Ishikawa (cell line): ENCODE results near the gene DONSON.

Source experiments
- CEBPB ChIP-seq: IDR thresholded peaks from 2 replicates; pipeline ENCODE4 v1.6.1; 2012
- CREB1 ChIP-seq: IDR thresholded peaks from 2 replicates; pipeline ENCODE4 v1.6.1; 2012; ENCODE audit warnings: low read depth
- EGR1 ChIP-seq: IDR thresholded peaks from 2 replicates; pipeline ENCODE4 v1.6.1; 2012
- EP300 ChIP-seq: IDR thresholded peaks from 2 replicates; pipeline ENCODE4 v1.6.1; 2012; ENCODE audit warnings: borderline replicate concordance
- FOXM1 ChIP-seq: IDR thresholded peaks from 2 replicates; pipeline ENCODE4 v1.6.1; 2012; ENCODE audit warnings: low read depth, borderline replicate concordance
- MAX ChIP-seq: IDR thresholded peaks from 2 replicates; pipeline ENCODE4 v1.6.1; 2012
- NFIC ChIP-seq: IDR thresholded peaks from 2 replicates; pipeline ENCODE4 v1.6.1; 2012
- RAD21 ChIP-seq: IDR thresholded peaks from 2 replicates; pipeline ENCODE4 v1.6.1; 2012; ENCODE audit warnings: low read depth
- TAF1 ChIP-seq: IDR thresholded peaks from 2 replicates; pipeline ENCODE4 v1.6.1; 2012; ENCODE audit warnings: low read depth, mild to moderate bottlenecking
- TCF12 ChIP-seq: IDR thresholded peaks from 2 replicates; pipeline ENCODE4 v1.6.1; 2012; ENCODE audit warnings: low read depth
- TEAD4 ChIP-seq: IDR thresholded peaks from 2 replicates; pipeline ENCODE4 v1.6.1; 2012
- USF1 ChIP-seq: IDR thresholded peaks from 2 replicates; pipeline ENCODE4 v1.6.1; 2012
- YY1 ChIP-seq: IDR thresholded peaks from 2 replicates; pipeline ENCODE4 v1.6.1; 2012; ENCODE audit warnings: low read depth
- ZBTB7A ChIP-seq: IDR thresholded peaks from 2 replicates; pipeline ENCODE4 v1.6.1; 2012; ENCODE audit warnings: low read depth
- TF ChIP-seq, protein P1 (sequence below): IDR thresholded peaks from 2 replicates; pipeline ENCODE4 v1.6.1; 2012; ENCODE audit warnings: low read depth, mild to moderate bottlenecking

The DONSON gene

GRCh38 chr21:33552093-33552998 lies 36.1 kb downstream of the DONSON start:
- TF ChIP-seq RAD21 (no peak), USF1 (no peak), CREB1 (peak; percentile 56; the same call in 1 of the 2 replicates), ZBTB7A (no peak), YY1 (no peak), EP300 (no peak), CEBPB (no peak), TEAD4 (no peak)
- TF ChIP-seq, protein P1, sequence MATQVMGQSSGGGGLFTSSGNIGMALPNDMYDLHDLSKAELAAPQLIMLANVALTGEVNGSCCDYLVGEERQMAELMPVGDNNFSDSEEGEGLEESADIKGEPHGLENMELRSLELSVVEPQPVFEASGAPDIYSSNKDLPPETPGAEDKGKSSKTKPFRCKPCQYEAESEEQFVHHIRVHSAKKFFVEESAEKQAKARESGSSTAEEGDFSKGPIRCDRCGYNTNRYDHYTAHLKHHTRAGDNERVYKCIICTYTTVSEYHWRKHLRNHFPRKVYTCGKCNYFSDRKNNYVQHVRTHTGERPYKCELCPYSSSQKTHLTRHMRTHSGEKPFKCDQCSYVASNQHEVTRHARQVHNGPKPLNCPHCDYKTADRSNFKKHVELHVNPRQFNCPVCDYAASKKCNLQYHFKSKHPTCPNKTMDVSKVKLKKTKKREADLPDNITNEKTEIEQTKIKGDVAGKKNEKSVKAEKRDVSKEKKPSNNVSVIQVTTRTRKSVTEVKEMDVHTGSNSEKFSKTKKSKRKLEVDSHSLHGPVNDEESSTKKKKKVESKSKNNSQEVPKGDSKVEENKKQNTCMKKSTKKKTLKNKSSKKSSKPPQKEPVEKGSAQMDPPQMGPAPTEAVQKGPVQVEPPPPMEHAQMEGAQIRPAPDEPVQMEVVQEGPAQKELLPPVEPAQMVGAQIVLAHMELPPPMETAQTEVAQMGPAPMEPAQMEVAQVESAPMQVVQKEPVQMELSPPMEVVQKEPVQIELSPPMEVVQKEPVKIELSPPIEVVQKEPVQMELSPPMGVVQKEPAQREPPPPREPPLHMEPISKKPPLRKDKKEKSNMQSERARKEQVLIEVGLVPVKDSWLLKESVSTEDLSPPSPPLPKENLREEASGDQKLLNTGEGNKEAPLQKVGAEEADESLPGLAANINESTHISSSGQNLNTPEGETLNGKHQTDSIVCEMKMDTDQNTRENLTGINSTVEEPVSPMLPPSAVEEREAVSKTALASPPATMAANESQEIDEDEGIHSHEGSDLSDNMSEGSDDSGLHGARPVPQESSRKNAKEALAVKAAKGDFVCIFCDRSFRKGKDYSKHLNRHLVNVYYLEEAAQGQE, result no peak

DNA sequence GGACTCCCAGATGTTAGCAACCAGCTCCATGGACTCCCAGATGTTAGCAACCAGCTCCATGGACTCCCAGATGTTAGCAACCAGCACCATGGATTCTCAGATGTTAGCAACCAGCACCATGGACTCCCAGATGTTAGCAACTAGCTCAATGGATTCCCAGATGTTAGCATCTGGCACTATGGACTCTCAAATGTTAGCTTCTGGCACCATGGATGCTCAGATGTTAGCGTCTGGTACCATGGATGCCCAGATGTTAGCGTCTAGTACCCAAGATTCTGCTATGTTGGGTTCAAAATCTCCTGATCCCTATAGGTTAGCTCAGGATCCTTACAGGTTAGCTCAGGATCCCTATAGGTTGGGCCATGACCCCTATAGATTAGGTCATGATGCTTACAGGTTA lies 36.8 kb downstream of the DONSON start:
- TF ChIP-seq EGR1 (no peak), EP300 (no peak), USF1 (no peak), MAX (no peak), TAF1 (no peak), CREB1 (no peak), TCF12 (no peak), TEAD4 (no peak), FOXM1 (no peak), YY1 (no peak)
- TF ChIP-seq, protein P1, result no peak

- TF ChIP-seq FOXM1 (no peak), RAD21 (no peak), YY1 (no peak)
These were observed 37.5 kb downstream of the DONSON start for GRCh38 chr21:33550772-33551660.

- TF ChIP-seq NFIC, result no peak
- TF ChIP-seq CEBPB, result no peak
- no peak for TF ChIP-seq YY1
These were observed 38.4 kb downstream of the DONSON start for GRCh38 chr21:33549848-33550771.

DNA sequence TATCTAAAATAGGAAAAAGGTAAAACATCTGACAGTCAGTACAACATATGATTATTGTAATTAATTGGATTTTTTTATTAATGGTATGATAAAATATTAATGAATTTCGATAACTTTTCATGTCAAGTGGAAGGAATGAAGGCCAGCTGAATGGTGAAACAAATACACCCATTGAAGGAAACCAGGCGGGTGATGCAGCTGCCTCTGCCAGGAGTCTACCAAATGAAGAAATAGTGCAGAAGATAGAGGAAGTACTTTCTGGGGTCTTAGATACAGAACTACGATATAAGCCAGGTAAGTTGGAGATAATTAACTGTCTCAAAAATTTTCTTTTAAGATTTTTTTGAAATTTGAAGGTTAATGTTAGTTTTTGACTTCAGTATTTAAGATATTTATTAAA lies 42.4 kb downstream of the DONSON start:
- TF ChIP-seq TCF12 (no peak), EGR1 (no peak), YY1 (no peak), ZBTB7A (no peak), CEBPB (no peak), EP300 (no peak), TAF1 (no peak)
